ENCODE results near the gene CADM1.

Gene CADM1

DNA sequence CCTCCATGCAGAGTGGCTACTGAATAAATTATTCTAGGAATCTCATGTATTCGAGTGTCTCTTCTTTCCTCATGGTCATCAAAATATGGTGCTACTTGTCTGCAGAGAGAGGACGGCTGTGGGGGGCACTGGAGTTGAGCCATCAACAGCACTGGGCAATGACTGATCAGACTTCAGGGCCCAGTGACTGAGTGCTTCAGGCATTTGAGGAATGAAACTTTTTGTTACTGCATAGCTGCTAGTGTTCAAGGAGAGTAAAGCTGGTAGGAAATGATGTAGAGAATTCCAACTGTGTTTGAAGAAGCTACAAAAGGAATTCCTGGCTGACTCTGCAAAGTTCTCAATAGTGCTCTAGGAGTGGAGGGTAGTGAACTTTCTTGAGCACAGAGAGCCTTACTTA lies 277.7 kb downstream of the CADM1 start:
- DNase-seq: no peak

DNA sequence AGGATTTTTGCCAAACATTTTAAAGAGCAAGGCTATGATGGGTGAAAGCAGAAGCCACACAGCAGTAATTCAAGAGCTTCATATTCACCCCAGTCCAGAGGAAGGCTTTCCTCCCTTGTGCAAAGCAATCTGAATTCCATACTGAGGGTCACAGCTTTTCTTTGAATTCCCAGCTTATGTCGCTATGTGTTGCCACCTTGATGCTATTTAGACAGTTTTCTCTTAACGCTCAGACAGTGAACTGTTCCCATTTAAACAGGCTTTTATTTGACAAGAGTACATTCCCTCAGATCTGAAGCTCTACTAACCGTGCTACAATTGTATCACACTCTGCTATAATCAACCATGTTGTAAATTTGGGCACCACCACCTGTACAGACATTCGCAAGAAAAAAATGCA lies 279.7 kb downstream of the CADM1 start:
- no peak for DNase-seq

DNA sequence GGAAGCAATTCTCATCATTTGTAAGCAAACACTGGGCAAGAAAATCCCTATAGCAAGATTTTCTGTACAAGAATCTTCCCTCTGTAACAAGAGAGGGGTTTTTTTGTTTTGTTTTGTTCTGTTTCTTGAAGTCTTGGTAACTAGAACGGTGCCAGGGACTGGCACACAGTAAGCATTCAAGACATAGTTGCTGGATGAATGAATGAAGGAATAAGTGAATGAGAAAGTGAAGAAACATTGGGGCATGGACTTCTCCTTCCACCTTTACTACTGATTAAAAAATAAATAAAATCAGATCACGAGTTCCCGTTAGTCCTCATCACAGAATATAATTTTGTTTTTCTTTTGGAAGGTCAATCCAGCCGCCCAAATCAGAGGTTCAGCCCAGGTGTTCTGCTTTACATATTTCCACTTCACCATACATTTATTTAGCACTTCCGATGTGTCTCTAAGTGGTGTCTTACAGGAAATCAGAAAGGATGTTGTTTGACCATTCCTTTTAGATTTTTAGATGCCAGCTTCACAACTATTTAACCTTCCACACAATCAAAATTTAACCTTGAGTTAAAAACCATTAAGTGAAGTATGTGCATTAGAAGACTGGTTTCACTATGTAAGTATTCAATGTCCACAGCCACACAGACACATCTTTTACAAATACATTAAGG lies 281.2 kb downstream of the CADM1 start:
- no peak for DNase-seq

DNA sequence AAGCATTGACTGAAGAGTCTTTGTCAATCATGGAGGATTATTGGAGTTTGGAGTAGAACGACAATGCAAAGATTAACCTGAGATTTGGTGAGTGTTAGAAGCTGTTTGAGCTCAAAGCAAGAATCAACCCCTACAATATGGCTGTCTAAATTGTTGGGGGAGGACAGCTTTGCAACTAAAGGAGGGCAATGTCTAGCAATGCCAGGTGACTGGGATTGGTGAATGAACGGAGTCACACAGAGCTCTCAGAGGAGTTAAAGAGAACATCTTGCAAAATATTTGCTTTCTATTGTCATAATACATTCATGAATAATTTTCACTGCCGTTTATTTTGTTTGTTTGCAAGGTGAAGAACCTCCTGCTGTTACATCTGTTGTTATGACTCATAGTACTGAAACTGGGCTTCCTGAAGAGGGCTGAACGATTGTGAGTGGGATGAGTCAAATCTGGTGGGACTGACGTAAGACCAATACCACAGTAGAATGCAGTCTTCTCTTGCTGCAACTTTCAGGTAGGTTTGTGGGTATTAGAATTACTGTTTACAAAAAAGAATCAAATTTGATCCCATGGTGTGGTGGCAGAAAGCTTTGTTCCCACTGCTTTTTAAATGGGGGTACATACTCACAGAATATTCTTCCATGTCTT lies 281.9 kb downstream of the CADM1 start:
- DNase-seq: no peak

GRCh38 chr11:115221461-115222069 lies 282.6 kb downstream of the CADM1 start:
- DNase-seq: no peak

DNA sequence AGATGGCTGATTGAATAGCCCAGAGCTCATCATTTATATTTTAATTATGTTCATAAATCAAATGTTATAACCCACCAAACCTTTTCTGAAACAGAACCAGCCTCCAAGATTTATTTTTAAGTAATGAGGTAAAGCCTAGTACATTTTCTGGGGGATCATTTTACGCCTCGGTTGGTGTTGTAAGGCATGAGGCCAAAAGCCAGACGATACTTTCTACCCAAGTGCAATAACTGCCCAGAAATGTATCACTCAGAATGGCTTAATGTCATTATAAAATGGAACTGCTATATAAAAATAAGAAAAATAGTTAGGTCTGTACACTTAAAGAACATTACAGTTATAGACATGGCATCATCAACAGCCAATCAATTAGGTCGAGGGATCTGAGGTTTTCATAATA lies 283.3 kb downstream of the CADM1 start:
- no peak for DNase-seq

DNA sequence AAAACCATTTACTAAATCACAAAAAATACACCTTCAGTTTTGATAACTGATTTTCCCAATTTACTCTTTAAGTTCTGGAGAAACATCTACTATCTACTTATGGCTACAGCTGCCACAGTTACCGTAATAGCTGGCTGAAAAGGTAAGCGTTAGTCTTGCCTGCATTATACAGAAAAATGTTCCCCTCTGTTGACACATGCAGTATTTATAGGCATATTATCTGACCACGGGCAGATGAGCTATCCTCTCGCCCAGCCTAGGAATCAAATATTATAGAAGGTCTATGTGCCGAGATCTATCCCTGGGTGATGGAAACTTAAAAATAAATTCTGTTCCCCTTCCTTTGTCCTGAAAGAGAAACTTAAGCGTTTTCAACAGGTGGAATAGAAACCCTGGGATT lies 283.8 kb downstream of the CADM1 start:
- DNase-seq: no peak

DNA sequence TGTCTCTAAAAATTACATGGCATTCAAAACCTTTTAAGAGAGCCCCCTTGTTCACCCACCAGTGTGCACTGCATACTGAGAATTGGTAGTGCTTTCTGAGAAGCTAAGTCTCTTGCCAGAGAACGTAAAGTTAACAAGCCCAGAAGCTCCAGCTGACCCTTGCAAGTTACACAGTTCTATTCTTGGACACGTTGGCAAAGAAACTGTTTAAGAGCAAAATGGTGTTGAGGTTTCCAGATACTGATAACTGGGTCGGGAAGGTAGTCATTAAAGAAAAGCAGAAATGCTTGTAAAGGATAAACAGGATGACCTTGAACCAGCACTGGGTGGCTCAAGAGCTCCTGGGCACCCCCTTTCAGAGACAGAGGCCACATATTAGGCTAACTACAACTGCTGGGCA lies 284.8 kb downstream of the CADM1 start:
- no peak for DNase-seq

DNA sequence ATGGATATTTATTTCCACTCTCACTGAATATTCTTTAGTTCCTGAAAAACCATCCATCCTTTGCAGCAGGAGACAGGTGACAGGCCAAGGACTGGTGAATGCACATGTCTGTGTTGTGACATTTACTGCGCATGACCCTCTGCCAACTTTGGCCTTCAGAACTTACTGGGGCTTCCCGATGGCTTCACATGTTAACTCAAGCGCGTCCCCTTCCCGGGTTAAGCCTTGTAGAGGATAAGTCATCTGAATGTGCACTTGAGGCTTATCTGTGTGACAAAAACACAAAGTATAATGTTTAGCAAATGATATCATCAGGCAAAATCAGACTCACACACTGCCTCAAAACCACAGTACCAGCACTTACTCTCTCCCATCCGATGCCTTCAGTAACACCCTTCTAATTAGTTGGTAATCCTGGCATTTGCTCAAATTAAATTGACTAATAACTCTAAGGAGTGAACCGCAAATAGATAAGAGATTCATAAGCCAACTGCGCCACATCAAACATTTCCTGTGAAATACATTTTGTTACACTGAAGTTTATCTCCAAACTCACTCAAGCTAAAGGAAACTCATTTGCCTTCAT lies 286.4 kb downstream of the CADM1 start:
- no peak for DNase-seq

DNA sequence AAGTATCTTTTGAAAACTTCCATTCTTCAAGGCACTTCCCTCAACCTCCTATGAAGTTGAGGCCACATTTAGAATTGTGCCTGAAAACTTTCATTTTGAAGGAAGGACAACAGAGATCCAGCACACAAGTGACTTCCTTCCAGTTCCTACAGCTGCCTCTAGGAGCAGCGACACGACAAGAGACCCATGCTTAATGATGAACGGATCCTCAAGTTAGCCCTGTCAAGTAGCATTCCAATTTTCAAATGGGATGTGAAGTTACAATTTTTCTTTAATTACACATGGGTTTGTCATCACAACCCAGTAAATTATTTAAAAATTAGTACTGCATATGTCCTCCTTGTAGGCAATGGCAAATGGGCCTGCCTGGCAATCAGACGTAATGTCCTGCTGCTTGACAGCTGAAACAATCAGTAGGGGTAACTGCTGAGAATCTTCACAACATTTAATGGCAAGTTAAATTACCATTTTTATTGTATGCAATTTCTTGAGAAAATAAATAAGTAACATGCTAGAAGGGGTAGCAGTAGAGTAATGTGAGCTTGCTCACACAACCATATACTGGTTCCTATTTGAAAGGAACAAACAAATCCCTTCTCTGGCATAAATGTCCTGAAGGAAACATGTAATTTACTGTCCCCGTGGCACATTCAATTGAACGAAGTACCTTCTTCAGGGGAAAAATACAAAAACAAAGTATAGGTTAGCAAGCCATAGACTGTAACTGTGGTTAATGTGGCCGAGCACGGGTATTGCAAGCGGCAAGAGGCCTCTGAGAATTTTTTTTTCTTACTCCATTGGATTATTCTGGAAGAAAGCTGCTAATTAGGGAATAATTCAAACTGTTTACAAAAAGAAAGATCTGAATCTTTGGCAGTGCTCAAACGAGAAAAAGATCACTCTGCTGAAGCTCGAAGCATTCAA lies 288.3 kb downstream of the CADM1 start:
- no peak for DNase-seq

DNA sequence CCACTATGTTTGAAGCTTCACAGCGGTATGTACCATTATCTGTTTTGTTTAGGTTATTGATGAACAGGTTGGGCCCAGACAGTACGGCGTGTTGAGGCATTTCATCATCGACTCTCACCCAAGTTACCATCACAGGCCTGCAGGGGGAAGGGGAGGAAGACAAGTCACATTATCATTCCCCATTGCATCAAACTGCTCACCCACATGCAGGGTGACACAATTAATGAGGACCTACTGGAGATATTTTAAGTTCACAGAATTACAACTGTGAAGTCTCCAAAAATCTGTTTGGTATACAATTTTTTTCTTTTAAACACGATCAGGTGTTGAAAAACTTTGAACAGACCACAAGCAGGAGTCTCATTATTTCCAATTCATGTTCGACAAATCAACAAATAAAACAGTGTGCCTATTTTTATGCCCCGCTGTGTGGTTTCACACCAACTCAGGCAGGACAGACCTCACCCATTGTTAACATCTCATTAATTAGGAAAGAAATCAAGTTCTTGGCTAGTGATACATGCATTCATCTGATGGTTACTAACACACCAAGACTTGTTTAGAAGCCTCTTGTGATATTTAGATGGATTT lies 289.5 kb downstream of the CADM1 start:
- DNase-seq: no peak

- no peak for DNase-seq
Observed at GRCh38 chr11:115213007-115213406, 291.2 kb downstream of the CADM1 start.

- no peak for DNase-seq
Observed at GRCh38 chr11:115208808-115209259, 295.4 kb downstream of the CADM1 start.

DNA sequence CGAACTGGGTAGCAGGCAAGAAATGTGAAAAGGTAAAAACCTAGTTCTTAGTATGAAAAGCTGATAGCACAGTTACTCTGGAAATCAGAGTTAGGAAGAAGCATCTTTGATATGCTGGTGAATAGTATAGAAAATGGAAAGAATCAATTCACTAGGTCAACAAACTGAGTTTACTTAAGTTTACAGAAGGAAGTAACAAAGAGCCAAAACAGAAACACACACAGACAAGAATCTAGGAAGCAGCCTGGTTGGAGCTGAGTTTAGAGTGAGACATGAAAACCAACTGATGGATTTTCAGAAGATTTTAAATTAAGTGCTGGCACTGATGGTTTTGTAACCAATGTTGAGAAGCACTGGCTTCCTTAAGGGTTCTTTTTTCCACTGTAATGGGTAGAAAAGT lies 296.3 kb downstream of the CADM1 start:
- DNase-seq: no peak

DNA sequence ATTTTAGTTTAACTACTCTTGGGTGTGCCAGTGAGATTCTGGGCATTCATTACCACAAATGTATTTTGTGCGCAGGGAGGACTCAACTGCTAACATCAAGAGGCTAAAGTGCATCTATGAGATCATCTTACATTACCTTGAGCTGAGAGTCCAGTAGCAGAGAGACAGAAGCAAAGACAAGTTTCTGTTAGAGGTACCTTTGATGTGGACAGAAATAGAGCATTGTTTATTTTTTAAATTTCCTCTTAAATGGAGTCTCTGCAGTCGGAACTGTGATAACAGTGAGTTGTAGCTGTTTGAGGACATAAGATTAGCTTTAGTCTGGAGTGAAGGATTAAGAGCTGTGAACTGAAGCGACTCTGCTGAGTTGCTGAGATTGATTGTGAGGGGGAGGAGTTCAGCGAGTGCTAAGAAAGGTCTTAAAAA lies 297.0 kb downstream of the CADM1 start:
- DNase-seq: no peak

- no peak for DNase-seq
Observed at GRCh38 chr11:115206365-115207022, 297.7 kb downstream of the CADM1 start.

- DNase-seq: no peak
Observed at GRCh38 chr11:115202900-115203552, 301.2 kb downstream of the CADM1 start.

DNA sequence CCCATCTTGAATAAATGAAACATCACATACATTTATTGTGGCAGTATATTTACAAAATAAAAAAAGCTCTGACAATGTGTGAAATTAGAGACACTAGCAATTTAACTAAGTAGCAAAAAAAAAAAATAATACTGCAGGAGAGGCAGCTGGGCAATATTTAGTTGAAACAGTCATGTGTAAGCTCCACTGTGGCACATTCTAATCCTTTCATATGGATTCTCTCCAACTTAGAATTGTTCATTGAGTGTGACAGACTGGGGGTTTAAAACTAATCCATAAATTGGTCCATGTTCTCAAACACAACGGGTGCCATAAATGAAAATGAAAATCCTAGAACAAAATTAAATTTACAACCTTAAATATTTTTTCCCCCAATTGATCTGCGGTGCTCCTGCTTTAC lies 302.1 kb downstream of the CADM1 start:
- no peak for DNase-seq

- no peak for DNase-seq
Observed at GRCh38 chr11:115201111-115201792, 303.0 kb downstream of the CADM1 start.

- no peak for DNase-seq
Observed at GRCh38 chr11:115199481-115200069, 304.6 kb downstream of the CADM1 start.

Data from T-helper 9 cell (primary cell).